WTC11 (cell line): Measurements from ENCODE around the gene ACBD6. TPM values are rescaled to one million over a fixed set of nuclear protein-coding genes. Genes with fewer than 3 reads are reported as not detected.

Experiments
- ATAC-seq: fragments of 200-7000 bp; cut with Tn5 transposase; 2 replicates; pipeline ENCODE4 v1.10.0; 2021; ENCODE audit warnings: mild to moderate bottlenecking, moderate library complexity
- CTCF ChIA-PET: fragments of 300-600 bp; sonication (Branson Sonifier 250); formaldehyde crosslinking; loops from one replicate; lab custom pipeline; 2021; ENCODE audit warnings: antibody characterized with exemption; lab: Charles Lee
- POLR2A ChIA-PET: fragments of 350-600 bp; sonication (Branson Sonifier 250); formaldehyde crosslinking; loops from one replicate; lab custom pipeline; 2021; ENCODE audit warnings: antibody characterized with exemption; lab: Charles Lee
- DNase-seq: peaks from one replicate; pipeline ENCODE4 v3.0.0; 2021; ENCODE audit warnings: low spot score
- H3K27ac Mint-ChIP-seq: 2 replicates; pipeline ENCODE4 v1.8.0; 2021; ENCODE audit warnings: mixed read lengths
- H3K27me3 Mint-ChIP-seq: 2 replicates; pipeline ENCODE4 v1.8.0; 2021; ENCODE audit warnings: low read depth, mild to moderate bottlenecking, moderate library complexity, mixed read lengths
- H3K36me3 Mint-ChIP-seq: 2 replicates; pipeline ENCODE4 v1.8.0; 2021; ENCODE audit warnings: mixed read lengths
- H3K4me1 Mint-ChIP-seq: 2 replicates; pipeline ENCODE4 v1.8.0; 2022; ENCODE audit warnings: mixed read lengths
- H3K4me3 Mint-ChIP-seq: 2 replicates; pipeline ENCODE4 v1.8.0; 2021; ENCODE audit warnings: mild to moderate bottlenecking, moderate library complexity, mixed read lengths
- H3K9me3 Mint-ChIP-seq: 2 replicates; pipeline ENCODE4 v1.8.0; 2021; ENCODE audit warnings: mixed read lengths
- TEAD1 ChIP-seq: sonication (generic); formaldehyde crosslinking; IDR thresholded peaks from 2 replicates; pipeline ENCODE4 v1.8.0; 2022; ENCODE audit warnings: mild to moderate bottlenecking, missing genetic modification reagents
- total RNA-seq: library from RNA; stranded (reverse); gene quantifications from 3 replicates; pipeline ENCODE4 v1.2.3, GENCODE V29; 2021
- TF ChIP-seq, protein P1 (sequence below): fragments of 250-450 bp; sonication (Bioruptor Pico); conservative IDR thresholded peaks from 2 replicates; pipeline ENCODE4 v1.9.0; 2021; ENCODE audit warnings: mild to moderate bottlenecking
- TF ChIP-seq, protein P2 (sequence below): sonication (generic); formaldehyde crosslinking; IDR thresholded peaks from 2 replicates; pipeline ENCODE4 v1.8.0; 2023; ENCODE audit warnings: mild to moderate bottlenecking, missing genetic modification reagents
- TF ChIP-seq, protein P3 (sequence below): fragments of 250-450 bp; sonication (Bioruptor Pico); IDR thresholded peaks from 2 replicates; pipeline ENCODE4 v2.1.2; 2022; ENCODE audit warnings: mild to moderate bottlenecking, moderate library complexity
- TF ChIP-seq, protein P4 (sequence below): sonication (generic); formaldehyde crosslinking; conservative IDR thresholded peaks from 2 replicates; pipeline ENCODE4 v1.8.1; 2023; ENCODE audit warnings: mild to moderate bottlenecking, low read depth, missing genetic modification reagents, moderate library complexity
- TF ChIP-seq, protein P5 (sequence below): sonication (generic); formaldehyde crosslinking; IDR thresholded peaks from 2 replicates; pipeline ENCODE4 v1.8.1; 2022; ENCODE audit warnings: missing genetic modification reagents, borderline replicate concordance
- TF ChIP-seq, protein P6 (sequence below): sonication (generic); formaldehyde crosslinking; IDR thresholded peaks from 2 replicates; pipeline ENCODE4 v1.8.1; 2023; ENCODE audit warnings: mild to moderate bottlenecking, missing genetic modification reagents, moderate library complexity

ACBD6 gene
- total RNA-seq, 1 experiment from 2014 or later, result 53.5 TPM

DNA sequence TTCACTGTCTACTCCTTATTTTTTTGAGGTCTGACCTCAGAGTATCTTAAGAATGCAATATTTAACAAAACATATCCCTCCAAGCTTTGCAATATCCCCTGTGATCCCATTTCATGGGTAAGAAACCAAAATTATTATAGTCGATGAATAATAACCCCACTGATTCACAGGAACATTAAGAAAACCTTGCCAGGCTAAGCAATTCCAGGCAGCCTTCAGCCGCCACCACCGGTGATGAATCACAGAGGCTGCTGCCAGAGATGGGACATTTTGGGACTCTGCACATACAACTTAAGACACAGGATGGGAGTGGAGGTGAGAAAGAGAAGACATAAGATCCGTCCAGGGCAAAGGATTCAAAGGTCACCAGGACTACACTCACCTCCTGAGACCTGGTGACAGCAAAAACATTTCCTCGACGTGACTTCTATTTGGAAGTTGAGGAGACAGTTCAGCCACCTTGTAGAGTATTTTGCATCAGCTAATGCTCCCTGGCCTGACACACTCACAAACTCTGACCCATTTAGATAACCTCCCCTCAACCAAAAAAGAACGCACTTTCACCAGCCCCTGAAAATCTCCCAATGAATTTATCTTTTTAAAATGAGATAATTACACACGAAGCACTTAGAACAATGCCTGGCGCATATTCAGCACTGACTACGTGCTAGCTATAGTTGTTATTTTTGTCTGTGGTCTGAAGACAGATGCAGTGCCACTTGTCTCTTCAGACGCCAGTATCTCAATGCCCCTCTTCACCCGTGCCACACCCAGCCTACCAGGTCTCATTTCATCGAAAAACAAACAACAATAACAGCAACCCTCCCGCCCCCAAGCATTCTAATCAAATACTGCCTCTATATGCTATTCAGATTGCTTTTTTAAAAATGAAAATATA, 38.6 kb upstream of the ACBD6 start (continued):
- TF ChIP-seq, protein P1, sequence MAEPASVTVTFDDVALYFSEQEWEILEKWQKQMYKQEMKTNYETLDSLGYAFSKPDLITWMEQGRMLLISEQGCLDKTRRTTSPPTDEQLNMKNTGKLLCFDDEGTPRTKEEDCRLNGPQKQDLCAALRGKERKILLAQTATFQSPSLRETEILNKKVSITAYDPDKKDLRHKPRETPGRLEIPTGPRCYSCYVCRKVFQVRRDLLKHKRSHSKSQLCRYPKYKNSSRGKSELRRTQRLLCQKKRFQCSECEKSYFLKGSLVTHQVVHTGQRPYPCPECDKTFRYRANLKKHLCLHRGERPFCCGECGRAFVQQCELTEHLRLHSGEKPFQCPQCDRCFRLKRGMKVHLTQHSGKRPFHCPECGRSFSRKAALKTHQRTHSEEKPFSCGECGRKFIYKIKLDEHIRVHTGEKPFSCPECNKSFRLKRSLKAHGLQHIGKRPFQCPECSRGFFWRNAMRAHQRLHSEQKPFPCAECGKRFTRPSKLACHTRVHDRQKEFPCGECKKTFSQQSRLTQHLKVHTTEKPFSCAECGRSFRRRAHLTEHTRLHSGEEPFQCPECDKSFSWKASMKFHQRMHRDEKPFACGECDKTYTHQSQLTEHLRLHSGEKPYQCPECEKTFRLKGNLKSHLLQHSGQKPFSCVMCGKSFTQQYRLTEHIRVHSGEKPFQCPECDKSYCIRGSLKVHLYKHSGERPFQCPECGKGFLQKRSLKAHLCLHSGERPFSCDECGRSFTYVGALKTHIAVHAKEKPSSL (CRISPR knock-in tag), result no peak
- TF ChIP-seq, protein P2, sequence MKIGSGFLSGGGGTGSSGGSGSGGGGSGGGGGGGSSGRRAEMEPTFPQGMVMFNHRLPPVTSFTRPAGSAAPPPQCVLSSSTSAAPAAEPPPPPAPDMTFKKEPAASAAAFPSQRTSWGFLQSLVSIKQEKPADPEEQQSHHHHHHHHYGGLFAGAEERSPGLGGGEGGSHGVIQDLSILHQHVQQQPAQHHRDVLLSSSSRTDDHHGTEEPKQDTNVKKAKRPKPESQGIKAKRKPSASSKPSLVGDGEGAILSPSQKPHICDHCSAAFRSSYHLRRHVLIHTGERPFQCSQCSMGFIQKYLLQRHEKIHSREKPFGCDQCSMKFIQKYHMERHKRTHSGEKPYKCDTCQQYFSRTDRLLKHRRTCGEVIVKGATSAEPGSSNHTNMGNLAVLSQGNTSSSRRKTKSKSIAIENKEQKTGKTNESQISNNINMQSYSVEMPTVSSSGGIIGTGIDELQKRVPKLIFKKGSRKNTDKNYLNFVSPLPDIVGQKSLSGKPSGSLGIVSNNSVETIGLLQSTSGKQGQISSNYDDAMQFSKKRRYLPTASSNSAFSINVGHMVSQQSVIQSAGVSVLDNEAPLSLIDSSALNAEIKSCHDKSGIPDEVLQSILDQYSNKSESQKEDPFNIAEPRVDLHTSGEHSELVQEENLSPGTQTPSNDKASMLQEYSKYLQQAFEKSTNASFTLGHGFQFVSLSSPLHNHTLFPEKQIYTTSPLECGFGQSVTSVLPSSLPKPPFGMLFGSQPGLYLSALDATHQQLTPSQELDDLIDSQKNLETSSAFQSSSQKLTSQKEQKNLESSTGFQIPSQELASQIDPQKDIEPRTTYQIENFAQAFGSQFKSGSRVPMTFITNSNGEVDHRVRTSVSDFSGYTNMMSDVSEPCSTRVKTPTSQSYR, result no peak
- TF ChIP-seq, protein P3, sequence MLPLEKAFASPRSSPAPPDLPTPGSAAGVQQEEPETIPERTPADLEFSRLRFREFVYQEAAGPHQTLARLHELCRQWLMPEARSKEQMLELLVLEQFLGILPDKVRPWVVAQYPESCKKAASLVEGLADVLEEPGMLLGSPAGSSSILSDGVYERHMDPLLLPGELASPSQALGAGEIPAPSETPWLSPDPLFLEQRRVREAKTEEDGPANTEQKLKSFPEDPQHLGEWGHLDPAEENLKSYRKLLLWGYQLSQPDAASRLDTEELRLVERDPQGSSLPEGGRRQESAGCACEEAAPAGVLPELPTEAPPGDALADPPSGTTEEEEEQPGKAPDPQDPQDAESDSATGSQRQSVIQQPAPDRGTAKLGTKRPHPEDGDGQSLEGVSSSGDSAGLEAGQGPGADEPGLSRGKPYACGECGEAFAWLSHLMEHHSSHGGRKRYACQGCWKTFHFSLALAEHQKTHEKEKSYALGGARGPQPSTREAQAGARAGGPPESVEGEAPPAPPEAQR (CRISPR knock-in tag), result no peak
- TF ChIP-seq, all 79 proteins: peak for 0

DNA sequence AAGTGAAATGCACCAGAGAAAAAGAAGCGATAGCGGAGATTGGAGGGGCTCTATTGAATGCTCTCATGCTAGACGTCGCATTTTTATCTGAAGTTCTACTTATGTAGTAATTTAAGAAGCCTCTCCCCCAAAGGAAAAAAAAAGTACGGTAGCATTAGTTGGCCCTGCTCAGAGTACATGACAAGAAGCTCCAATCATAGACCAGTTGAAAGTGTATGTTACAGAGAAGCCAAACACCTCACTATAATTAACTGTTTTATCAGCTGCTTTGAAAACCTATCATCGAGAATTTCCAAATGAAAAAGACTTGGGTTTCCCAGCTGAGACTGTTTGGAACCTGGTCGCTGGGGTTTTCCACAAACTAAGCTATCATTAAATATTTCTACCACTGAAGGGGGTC, 36.8 kb upstream of the ACBD6 start:
- POLR2A ChIA-PET, result no interaction called here
- Mint-ChIP-seq H3K36me3 (no peaks in the 10 kb centered on the region), H3K4me1 (peaks cover 11% of the 10 kb centered on the region)
- DNase-seq (no peak), ATAC-seq (no peak)
- TF ChIP-seq, protein P4, sequence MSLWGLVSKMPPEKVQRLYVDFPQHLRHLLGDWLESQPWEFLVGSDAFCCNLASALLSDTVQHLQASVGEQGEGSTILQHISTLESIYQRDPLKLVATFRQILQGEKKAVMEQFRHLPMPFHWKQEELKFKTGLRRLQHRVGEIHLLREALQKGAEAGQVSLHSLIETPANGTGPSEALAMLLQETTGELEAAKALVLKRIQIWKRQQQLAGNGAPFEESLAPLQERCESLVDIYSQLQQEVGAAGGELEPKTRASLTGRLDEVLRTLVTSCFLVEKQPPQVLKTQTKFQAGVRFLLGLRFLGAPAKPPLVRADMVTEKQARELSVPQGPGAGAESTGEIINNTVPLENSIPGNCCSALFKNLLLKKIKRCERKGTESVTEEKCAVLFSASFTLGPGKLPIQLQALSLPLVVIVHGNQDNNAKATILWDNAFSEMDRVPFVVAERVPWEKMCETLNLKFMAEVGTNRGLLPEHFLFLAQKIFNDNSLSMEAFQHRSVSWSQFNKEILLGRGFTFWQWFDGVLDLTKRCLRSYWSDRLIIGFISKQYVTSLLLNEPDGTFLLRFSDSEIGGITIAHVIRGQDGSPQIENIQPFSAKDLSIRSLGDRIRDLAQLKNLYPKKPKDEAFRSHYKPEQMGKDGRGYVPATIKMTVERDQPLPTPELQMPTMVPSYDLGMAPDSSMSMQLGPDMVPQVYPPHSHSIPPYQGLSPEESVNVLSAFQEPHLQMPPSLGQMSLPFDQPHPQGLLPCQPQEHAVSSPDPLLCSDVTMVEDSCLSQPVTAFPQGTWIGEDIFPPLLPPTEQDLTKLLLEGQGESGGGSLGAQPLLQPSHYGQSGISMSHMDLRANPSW (CRISPR knock-in tag), result no peak
- TF ChIP-seq, protein P5, sequence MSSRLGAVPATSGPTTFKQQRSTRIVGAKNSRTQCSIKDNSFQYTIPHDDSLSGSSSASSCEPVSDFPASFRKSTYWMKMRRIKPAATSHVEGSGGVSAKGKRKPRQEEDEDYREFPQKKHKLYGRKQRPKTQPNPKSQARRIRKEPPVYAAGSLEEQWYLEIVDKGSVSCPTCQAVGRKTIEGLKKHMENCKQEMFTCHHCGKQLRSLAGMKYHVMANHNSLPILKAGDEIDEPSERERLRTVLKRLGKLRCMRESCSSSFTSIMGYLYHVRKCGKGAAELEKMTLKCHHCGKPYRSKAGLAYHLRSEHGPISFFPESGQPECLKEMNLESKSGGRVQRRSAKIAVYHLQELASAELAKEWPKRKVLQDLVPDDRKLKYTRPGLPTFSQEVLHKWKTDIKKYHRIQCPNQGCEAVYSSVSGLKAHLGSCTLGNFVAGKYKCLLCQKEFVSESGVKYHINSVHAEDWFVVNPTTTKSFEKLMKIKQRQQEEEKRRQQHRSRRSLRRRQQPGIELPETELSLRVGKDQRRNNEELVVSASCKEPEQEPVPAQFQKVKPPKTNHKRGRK (CRISPR knock-in tag), result no peak
- TF ChIP-seq, protein P6, sequence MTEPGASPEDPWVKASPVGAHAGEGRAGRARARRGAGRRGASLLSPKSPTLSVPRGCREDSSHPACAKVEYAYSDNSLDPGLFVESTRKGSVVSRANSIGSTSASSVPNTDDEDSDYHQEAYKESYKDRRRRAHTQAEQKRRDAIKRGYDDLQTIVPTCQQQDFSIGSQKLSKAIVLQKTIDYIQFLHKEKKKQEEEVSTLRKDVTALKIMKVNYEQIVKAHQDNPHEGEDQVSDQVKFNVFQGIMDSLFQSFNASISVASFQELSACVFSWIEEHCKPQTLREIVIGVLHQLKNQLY (CRISPR knock-in tag), result no peak
- TF ChIP-seq, protein P2, result no peak
- no peak for TF ChIP-seq TEAD1
- TF ChIP-seq, all 79 proteins: peak for 0
- Mint-ChIP-seq H3K27ac (no peak overlapping the region), H3K27me3 (no peaks in the 10 kb centered on the region; the same call in 1 of the 2 replicates), H3K9me3 (no peaks in the 10 kb centered on the region), H3K4me3 (no peak overlapping the region)
- CTCF ChIA-PET, result interaction anchor here (1.0 kb wide), 1 partner anchor 343 kb away, joined by 3 read pairs; no protein-coding TSS in a partner anchor
